GM19043 (cell line): ENCODE measurements around the gene P3H4.
"Not testable (repeated sequence)": the region's sequence is repeated elsewhere in the genome, so short reads cannot be mapped to it uniquely, and the experiment has no call there.

Source experiments
- ATAC-seq: cut with Tn5 transposase; IDR thresholded peaks from one replicate; pipeline ENCODE4 v1.9.1; 2021; ENCODE audit warnings: low read depth; ENCODE audit not compliant: unreplicated experiment

P3H4 gene

DNA sequence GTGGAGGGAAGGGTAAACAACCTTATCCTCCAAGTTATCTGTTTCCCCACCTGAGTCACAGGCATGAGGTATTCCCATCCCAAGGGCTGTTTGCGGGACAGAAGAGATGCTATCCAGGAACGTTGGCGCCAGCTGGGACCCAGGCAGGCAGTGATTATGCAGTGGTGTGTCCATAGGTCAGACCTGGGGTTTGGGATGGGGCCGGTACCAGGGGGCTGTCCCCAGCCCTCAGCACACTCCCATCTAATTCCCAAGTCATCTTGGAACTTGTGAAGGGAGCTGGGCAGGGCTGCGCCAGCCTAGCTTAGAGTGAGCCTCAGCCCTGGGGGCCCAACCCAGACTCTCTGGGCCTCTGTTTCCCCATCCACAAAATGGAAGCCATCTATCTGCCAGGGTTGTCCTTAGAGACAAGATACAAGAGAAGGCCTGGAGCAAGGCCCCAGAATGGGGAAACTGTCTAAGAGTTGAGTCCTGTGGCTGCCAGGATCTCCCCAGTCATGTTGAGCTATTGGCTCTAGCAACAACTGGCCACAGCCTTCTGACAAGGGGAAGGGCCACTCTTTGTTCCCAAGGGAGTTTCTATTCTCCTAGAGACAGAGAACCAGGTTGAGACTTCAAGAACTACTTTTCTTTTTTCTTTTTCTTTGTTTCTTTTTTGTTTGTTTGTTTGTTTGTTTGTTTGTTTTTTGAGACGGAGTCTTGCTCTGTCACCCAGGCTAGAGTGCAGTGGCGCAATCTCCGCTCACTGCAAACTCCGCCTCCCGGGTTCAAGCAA lies 15.4 kb downstream of the P3H4 start:
- ATAC-seq: no peak

DNA sequence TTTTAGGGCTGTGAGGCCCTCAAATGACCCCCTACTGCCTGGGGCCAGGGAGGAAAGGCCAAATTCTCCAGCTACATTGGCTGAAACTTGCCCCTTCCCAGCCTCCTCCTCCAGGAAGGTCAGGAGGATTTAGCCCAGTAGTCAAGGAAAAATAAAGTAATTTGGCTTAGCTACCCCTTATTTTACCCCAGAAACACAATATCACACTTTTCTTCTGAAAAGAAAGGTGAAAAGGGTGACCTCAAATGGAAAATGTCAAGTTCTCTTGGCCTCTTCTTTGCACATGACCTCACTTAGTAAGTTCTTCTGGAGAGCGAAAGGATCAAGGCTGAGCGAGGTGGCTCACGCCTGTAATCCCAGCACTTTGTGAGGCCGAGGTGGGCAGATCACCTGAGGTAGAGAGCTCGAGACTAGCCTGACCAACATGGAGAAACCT lies 17.2 kb downstream of the P3H4 start:
- ATAC-seq: no peak

DNA sequence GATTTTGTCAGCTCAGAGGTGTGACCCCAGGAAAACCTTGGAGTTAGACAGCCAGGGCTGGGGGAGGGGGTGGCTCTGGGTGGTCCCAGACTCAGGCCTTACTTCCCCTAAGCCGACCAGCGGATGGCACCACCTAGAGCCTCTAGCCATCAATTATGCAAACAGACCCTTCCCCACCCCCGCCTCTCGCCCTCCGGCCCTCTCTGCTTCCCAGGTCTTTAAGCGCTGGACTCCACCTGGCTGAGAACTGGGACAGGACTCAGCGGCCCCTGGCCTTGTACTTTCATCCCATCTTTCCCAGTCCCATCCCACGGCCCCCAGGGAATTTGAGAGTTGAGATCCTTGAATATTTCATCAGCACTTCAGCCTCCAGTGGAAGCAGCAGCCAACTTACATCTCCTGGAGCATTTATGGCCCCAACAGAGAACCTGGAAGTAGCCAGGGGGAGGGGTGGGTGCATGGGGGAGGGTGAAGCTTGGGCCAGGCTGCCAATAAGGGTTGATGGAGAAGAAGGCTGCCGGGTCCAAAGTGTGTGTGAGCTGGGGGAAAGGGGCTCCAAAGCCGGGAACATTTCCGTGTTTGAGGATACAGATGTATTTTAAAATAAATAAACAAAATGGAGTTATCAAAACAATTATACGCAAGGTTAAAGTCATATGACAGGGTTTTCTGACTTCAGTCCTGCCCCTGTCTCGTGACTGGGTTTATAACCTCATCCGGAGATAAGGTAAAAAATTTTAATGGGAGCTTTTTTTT lies 17.8 kb downstream of the P3H4 start:
- no peak for ATAC-seq

DNA sequence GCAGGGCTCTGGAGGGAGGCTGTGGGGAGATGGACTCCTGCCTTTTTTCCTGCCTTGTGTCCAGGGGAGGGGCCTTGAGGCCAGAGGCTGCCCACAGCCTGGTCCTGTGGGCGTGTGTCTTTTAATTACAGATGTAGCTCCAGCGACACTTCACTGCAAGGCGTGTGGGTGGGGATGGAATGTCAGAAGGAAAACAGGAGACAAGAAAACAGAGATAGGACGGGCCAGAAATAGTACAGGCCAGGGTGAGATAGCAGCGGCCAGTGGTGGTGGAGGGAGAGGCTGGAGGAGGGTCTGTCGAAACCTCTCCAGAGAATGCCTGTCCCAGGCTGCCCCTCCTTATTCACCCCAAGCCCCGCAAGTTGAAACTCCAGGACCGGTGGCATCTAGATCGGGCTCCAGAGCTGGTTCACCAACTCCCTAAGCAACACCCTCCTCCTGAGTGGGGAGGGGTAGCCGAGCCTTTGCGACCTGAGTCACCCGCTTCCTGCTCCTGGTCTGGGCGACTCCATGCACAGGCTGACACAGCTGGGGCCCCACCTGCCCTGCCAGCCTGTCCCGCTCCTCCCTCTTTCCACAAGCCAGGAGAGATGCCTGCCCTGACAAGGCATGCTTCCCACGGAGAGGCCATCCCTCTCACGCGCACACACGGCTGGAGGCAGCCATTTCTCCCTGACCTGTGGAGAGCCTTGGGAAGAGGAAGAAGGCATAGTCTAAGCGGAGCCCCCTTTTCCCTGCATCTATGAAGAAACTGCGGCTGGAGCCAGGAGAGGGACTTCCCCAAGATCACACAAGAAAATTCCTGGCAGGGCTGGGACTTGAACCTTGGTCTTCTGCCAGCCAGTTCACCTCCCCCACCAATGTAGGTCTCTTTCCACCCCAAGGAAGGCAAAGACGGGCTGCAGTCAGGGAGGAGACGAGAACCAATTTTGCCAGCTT lies 18.6 kb downstream of the P3H4 start:
- ATAC-seq: no peak

DNA sequence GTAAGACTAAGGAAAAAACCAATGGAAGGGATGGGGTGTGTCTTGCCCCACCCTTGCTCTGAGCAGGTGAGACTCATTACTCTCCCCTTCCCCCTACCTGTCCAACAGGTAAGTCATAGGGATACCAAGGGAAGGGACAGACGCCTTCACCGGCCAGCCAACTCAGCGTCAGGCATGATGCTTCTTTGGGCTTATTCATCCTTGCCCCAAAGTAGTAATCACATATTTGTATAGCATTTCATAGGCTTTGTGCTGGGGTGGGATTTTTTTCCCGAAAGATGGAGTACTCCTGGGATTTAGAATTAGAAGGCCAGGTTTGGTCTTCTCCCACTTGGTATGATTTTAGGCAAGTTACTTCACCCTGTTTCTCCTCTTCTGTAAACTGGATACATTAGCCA lies 24.7 kb downstream of the P3H4 start:
- ATAC-seq: no peak

DNA sequence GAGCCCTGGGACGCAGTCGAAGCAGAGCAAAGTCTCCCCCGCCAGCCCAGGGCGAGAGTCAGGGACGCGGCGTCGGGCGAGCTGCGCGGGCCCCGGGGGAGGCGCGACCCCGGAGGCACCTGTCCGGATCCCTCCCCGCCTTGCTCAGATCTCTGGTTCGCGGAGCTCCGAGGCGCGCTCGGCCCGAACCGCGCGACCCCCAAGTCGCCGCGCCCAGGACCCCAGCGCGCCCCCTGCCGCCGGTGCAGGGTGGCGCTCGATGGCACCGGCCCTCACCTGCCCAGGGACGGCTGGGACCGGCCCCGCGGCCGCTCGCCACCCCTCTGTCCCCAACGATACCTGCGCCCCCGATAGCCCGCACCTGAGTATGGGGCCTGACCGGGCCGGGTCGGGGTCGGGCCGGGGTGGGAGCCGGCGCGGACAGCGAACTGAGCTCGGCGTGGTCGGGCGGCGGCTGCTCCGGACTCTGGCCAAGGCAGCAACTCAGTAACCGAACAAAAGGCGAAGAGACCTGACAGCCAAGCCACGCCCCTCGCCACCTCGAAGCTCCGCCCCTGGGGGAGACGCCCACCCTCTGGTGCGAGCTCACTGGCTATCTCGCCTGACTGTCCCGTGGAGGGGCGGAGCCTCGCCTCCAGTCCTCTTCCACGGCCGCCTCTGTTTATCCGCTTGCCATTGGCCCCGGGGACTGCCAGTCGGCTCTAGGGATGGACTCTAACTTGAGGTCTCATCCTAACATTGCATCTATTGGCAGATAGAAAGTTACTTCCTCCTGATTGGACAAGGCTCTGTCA lies 25.3 kb downstream of the P3H4 start, which contains the start of gene JUP:
Gene JUP (minus strand): TSS at position 485 of the 794 bp plus-strand sequence. CDS start 14,857 bp downstream, outside the sequence.
- peak; percentile 66 for ATAC-seq

DNA sequence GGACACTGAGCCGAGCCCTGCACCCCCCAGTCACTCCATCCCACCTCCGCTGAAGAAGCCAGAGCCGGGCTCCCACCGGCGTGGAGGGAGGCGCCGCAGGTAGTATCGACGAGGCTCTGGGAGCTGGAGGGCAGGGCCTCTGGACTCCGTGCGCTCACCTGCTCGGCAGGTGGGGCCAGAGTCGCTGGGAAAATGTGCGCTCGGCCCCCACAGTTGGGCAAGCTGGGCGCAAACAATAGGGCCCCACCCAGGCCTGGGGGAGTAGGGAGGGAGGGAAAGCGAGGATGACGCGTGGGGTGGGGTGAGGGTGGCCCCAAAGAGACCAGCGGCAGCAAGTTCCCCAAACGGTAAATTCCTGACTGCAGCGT lies 25.9 kb downstream of the P3H4 start:
- no peak for ATAC-seq

DNA sequence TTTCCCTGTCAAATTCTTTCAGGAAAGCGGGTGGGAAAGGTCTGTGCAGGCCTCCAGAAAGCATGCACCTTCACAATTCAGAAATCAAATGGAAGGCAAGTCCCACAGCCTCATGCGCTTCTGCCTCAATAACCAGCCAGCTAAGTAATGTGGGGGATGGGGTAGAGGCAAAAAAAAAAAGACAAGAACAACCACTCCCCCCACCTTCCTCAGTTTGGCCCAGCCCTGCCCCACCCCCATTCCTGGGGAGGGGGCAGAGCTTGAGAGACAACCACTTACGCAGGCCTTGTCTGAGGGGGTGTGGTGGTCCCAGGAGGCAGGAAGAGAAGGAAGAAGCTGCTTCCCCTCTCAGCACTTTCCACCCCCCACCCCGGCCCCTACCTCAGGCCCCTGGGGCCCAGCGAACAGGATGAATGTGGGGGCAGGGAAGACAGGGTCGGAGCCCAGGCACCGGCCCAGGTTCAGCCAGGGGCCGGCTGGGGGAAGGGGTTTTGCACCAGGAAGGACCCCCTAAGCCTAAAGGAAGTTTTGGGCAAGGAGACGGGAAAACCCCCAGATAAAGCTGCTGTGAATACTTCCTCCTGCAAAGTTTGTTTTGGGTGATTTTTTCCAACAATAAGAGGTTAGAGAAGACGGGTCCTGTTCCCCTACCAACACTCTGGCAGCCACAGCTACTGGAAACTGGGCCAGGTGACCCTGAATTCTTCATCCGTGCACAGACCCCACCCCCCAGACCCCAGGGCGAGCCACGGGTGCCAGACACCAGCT lies 26.5 kb downstream of the P3H4 start:
- ATAC-seq: no peak

DNA sequence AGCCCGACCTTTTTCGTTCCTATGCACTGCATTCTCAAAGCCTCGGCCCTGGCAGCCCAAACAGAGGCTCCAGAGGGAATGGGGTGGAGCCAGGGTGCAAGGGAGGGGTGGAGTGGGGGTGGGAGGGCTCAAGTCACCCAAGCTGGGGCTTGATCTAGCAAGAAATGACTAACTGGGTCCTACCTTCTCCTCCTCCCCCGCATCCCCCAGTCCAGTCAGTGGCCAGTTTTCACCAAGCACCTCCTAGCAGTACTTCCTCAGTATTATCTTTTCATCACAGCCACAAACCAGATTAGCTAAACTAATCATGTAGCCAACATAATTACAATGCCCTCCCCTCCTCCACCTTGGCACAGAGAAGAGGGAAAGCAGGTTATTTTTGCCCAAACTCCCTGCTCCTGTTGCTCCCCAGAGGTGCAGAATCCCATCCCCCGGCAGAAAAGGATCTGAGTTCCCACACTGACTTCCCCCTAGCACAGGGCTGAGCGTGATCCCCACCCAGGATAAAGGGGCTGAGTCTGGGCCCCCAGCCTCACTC lies 27.5 kb downstream of the P3H4 start:
- ATAC-seq: no peak

DNA sequence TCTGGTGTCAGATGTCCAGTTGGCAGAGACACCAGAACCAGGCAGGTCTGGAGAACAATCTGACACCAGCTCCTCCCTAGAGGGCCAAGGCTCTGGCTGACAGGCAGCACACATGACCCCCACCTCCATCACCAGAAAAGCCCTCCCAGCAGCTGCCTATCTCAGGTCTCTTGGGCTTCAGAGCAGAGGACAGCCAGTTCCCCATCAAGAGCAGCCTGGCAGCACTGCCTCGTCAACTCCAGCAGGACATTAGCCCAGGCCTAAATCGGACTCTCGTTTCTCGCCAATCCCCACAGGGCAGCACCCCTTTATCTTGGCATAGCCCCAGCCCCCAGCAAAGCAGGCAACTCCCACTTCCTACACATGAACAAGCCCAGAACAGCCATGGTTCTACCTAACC lies 29.6 kb downstream of the P3H4 start:
- ATAC-seq: no peak

DNA sequence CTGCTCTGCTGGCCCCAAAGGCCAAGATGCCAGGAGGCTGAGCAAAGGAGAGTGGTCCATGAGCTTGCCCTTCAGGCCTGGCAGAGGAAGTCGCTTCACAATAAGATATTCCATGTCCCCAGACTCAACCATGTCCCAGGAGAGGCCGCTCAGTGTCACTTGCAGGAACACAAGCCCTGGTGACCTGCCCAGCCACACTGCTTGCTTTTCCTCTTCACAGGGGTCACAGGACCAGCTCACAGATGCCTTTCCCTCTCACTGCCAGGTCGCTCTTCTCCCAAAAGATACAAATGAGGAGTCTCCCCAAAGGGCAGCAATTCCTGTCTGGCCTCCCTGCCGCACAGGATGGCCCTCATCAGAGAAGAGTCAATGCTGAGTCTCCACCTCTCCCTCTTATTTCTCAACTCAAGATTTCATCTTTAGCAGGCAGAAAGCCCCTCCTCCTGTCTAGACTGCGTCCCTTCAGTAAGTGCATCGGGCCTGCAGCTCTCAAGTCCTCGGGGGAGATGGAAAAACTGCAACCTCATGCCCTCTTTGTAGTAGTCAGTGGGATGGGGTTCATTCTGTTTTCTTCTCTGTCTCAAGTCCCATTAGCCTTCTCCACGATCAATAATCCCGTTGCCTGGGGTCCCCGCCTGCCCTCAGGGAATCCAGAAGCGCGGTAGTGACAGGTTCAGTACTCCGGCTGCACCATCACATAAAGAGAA lies 30.2 kb downstream of the P3H4 start:
- no peak for ATAC-seq

DNA sequence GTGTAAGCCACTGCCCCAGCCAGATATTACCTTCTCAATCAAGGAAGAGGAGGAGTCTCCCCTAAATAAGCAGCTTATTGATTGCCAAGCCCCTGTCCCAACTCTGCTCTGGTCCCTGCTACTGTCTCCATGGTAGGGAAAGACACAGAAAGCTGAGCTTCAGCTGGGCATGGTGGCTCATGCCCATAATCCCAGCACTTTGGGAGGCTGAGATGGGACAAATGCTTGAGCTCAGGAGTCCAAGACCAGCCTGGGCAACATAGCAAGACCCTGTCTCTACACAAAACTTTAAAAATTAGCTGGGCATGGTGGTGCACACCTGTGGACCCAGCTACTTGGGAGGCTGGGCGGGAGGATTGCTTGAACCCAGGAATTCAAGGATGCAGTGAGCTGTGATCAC lies 31.8 kb downstream of the P3H4 start:
- no peak for ATAC-seq

DNA sequence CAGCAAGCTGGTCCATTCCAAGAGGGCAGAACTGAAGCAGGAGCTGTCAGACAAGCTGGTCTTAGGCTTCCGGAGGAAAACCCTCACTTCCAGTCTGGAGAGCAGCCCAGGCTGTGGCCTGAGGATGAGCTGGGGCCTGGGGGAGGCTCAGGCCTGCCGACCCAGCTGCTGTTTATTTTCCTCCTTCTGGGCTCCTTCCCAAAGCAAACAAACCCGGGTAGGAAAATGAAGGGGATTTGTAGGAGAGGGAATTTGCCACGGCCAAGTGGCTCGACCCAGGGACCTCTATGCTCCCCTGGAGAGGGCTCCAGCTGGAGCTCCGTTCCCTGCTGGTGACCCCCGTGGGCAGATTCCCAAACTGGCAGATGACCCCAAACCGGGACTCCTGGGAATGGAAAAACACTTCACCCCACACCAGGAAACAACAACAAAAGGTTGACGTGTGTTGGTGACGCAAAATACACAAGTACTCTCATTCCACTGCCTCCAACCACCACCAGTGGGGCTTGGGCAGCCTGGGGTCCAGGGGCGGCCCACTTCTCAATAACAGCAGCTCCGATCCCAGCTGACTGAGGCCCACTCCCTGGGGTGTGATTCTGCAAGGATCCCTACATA lies 34.1 kb downstream of the P3H4 start:
- ATAC-seq: no peak

DNA sequence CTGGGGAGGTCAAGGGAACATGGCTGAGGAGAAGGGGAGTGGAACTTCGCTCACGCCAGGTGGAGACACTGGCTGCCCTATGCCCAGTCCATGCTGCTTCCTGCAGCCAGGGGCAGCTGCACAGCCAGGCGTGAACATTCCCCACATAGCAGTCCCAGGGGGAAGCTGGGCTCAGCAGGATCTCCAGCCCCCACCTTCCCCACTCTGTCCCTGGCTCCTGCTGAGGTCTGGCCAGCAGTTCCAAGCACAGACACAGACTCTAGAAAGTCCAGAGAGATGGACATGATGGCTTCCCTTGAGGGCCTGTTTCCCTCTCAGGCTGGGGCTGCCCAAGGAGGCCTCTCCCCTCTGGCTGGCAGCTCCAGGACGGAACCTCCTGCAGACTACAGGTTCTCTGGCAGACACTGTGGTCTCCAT lies 34.6 kb downstream of the P3H4 start:
- no peak for ATAC-seq

DNA sequence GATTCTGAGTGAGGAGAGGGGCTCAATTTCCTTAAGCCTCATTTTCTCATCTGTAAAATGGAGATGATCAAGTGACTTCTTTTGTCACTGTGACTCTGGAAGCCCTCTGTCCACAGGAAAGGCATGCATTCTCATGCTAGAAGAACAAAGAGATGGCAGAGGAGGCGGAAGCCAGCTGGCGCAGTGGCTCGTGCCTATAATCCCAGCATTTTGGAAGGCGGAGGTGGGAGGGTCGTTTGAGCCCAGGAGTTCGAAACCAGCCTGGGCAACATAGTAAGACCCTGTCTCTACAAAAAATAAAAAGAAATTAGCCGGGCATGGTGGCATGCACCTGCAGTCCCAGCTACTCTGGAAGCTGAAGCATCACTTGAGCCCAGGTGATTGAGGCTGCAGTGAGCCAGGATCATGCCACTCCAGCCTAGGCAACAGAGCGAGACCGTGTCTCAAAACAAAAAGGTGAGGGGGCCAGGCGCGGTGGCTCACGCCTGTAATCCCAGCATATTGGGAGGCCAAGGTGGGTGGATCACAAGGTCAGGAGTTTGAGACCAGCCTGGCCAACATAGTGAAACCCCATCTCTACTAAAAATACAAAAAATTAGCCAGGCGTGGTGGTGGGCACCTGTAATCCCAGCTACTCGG lies 35.4 kb downstream of the P3H4 start:
- not testable (repeated sequence) for ATAC-seq

DNA sequence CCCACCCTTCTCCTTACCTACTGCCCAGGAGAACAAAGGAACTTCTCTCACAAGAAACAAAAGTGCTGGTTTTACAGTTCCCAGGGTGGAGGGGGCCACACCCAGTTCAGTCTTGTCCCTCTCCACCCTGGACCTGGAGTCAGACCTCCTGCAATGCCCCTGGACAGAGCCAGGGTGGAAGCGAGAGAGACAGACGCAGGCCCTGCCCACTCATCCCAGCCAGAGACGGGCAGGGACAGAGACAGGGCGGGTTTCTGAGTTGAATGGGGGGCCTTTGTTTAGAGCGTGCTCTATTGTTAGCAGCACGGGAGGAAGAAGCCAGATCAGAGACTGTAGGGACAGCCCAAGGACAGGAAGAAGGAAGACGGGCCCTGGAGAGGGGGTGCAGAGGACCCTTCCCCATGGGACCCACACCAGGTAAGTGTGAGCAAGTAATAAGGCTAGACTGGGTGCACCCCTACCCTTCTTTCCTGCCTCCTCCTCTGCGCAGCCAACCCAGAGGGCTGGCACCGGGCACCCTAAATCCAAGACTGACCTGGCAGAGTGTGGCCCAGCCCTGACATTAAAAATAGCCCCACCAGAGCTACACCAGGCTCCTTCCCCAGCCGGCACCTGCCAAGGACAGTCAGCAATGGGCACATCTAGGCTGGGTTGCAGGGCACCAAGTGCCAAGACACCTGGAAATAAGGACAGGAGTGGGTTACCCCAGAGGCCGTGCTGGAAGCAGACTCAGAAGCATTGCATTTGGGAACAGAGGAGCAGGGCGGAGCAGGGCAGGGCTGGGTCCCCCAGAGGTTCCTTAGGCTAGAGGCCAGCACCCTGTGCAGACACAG lies 36.1 kb downstream of the P3H4 start:
- no peak for ATAC-seq

DNA sequence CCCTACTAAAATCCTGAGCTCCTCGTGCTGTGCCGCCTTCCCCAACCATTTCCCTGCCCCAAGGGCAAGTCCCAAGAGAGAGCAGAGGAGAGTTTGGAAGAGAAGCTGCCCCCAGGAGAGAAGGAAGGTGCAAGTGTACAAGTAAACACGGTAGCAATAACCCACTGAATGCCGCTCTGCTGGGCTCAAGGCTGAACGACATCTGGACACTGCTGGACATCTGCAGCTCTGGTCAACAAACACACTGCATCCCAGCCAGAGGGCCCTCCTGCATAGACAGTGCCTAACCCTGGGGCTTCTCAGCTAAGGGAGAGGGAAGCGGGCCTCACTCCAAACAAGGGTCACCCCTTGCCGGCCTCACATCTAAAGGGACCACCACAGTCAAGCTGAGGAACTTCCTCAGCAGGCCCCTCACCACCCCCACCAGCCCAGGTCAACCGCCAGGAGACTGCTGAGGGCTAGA lies 38.0 kb downstream of the P3H4 start:
- no peak for ATAC-seq
